HG02798 (cell line): ENCODE results near the gene IFNA6.

Source experiments
- ATAC-seq: cut with Tn5 transposase; IDR thresholded peaks from one replicate; pipeline ENCODE4 v1.9.1; 2021; ENCODE audit warnings: mild to moderate bottlenecking; ENCODE audit not compliant: unreplicated experiment, poor library complexity

The IFNA6 gene

GRCh38 chr9:21331676-21332402 is 18.8 kb downstream of the IFNA6 start:
- ATAC-seq: no peak

GRCh38 chr9:21326526-21327139 is 24.1 kb downstream of the IFNA6 start:
- peak; percentile 85 for ATAC-seq

GRCh38 chr9:21324047-21324446 is 26.6 kb downstream of the IFNA6 start:
- ATAC-seq: no peak

- no peak for ATAC-seq
Measured at GRCh38 chr9:21322911-21323461, 27.7 kb downstream of the IFNA6 start.

- no peak for ATAC-seq
Measured at GRCh38 chr9:21320465-21320864, 30.2 kb downstream of the IFNA6 start.

- ATAC-seq: peak; percentile 78
Measured at GRCh38 chr9:21317956-21318923, 32.4 kb downstream of the IFNA6 start.

- ATAC-seq: no peak
Measured at GRCh38 chr9:21316860-21317259, 33.8 kb downstream of the IFNA6 start.

- ATAC-seq: no peak
Measured at GRCh38 chr9:21316032-21316842, 34.5 kb downstream of the IFNA6 start.

- no peak for ATAC-seq
Measured at GRCh38 chr9:21314152-21314551, 36.5 kb downstream of the IFNA6 start.

- ATAC-seq: peak; percentile 60
Measured at GRCh38 chr9:21311889-21312288, 38.8 kb downstream of the IFNA6 start.

GRCh38 chr9:21305213-21305612 is 45.5 kb downstream of the IFNA6 start, which contains the start of gene IFNA5:
Gene IFNA5, minus strand, starts transcription at chr9:21305313. Its CDS starts 57 bp downstream, at chr9:21305256.
- no peak for ATAC-seq
